GM19324 (cell line): Measurements from ENCODE around the gene CCDC146.
"Not testable (repeated sequence)": the region's sequence is repeated elsewhere in the genome, so short reads cannot be mapped to it uniquely, and the experiment has no call there.

Experiments used
- ATAC-seq: cut with Tn5 transposase; IDR thresholded peaks from one replicate; pipeline ENCODE4 v1.9.1; 2021; ENCODE audit warnings: mild to moderate bottlenecking, moderate library complexity; ENCODE audit not compliant: unreplicated experiment, low FRiP score

The CCDC146 gene

DNA sequence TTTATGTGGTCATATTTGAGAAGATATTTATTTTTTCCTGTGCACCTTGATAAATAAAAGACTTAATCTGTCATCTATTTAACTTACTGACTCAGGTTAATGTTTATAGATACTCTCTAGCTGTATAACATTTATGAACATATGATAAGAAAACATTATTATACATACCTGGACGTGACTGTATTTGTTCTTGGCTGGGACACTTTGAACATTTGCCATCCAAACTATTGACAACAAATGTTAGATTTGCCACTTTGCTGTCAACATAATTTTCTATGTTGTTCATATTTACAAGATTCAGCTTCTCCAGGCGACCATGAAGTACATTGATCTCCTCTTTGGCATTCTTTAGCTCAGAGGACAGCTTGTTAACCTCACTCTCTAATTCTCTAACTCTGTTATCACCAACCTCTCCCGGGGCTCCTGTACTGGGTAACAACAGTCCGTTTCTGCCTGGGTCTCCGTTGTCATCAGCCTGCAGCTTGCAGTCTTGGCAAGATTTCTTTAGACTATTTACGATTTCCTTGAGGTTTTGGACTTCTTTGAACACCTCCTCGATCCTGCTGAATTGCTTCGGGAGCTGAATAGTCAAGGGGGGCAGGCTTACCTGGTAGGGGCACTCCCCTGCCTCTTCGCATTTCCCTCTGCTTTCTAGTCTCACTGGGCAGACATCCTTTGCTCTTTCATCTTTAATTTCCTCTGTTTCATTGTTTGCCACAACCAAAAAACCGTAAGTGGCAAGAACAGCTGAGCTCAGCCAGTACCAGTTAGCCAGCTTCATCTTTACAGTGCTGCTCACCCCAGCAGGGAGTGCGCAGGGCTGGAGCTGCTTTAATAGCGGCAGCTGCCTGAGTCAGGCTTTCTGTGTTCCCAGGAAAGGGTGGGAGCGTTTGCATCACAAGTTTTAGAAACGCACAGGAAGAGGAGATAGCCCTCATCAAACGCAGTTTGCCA lies 76.9 kb downstream of the CCDC146 start, which contains the start of gene FGL2:
TSS of gene FGL2 (minus strand) at position 807 of the 954 bp plus-strand sequence. CDS start at position 781, 26 bp downstream.
- no peak for ATAC-seq

DNA sequence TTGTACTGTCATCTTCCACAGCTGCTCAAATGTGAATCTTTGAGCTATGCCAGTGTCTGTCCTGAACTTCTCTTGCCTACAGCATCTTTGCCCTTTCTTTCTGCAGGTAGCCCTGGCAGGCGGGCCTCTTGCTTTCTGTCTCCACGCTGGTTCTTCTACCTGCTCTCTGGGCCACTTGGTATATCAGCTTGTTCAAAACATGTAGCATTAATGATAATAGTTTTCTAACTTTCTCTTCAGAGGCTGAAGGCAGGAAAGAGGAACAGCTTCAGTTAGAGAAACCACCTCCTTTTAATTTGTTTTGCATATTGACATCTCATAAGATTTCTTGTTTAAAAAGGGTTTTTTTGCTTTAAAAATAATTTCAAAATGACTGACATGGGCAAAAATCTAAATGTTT lies 78.1 kb downstream of the CCDC146 start:
- no peak for ATAC-seq

DNA sequence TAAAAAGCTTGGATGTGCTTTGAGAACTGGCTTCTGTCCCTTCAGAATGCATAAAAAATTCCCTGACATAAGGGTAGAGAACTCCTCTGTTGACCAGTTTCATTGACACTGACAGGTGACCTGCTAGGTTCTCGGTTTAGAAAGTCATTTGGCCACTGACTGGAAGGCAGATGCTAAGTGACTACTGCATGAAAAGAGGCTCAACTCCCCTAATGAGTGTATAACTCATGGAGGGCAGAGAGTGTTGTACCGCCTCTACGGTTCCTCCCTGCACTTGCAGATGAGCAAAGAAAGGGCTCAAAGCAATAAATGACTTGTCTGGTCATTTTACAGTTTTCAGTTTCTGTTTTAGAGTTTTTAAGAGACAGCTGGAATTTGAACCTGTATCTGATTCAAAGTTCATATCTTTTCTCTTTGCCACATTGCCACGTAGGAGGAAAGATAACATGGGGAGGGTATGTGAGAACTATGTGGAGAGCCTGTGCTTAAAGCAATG lies 80.1 kb downstream of the CCDC146 start:
- ATAC-seq: peak; percentile 78

DNA sequence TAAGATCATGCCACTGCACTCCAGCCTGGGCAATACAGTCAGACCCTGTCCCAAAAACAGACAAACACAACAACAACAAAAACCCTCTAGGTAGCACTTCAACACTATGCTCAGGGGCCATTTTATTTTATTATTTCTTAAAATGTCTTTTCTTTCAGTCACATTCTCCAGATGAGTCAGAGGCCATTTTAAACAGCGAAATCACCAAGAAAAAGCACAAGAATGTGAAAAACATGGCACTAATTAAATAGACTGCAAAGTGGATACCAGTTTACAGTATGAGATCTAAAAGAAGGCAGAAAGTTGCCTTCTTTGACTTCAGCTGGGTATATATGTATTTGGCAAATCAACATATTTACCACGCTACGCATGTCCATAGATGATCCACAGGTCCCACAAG lies 83.3 kb downstream of the CCDC146 start:
- no peak for ATAC-seq

DNA sequence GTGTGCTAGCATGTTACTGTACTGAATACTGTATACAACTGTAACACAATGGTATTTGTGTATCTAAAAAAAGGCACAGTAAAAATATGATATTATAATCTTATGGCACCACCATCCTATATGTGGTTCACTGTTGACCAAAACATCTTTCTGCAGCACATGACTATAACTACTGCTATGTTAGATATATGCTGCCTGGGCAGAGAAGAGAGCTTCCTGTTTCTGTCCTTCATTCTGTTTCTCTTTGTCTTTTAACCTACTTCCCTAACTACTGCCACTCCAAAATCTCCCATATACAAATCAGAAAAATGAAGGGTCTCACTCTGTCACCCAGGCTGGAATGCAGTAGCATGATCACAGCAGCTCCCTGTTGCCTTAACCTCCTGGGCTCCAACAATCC lies 86.0 kb downstream of the CCDC146 start:
- ATAC-seq: no peak

DNA sequence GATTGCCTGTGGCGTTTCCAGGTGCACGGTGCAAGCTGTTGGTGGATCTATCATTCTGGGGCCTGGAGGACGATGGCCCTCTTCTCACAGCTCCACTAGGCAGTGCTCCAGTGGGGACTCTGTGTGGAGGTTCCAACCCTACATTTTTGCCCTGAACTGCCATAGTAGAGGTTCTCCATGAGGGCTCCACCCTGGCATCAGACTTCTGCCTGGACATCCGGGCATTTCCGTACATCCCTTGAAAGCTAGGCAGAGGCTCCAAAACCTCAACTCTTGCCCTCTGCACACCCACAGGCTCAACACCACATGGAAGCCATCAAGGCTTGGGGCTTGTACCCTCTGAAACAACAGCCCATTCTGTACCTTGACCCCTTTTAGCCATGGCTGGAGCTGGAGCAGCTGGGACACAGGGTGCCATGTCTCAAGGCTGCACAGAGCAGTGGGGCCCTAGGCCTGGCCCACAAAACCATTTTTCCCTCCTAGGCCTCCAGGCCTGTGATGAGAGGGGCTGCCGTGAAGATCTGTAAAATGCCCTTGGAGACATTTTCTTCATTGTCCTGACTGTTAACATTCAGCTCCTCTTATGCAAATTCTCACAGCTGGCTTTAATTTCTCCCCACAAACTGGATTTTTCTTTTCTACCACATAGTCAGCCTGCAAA lies 87.2 kb downstream of the CCDC146 start:
- no peak for ATAC-seq

DNA sequence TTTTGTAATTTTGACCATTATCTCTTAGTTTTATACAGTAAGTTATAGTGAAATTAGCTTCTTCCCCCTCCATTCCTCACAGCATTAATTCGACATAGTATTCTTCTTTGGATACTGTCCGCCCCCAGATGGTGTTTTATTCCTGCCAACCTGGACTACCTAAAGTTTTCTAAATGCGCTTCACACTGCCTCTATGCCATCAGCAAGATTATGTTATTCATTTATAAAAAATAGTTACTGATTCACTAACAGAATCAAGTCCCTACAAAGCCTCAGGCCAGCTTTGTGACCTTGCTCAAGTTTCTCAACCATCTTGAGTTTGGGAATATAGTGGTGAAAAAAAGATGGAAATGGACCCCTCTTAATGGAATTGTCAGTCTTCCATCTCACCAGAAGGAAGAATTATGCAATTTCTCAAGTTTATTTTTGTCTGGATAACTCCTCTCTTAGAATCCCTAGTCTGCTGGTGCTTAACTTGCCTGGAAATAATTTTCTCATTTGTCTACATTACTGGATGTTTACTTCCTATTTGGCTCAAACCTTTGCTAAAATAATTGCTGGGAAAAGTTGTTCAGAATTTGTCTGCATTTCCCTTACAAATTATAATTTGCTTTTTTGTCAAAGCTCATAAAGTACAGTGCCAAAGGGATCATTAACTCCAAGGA lies 93.9 kb downstream of the CCDC146 start:
- no peak for ATAC-seq

DNA sequence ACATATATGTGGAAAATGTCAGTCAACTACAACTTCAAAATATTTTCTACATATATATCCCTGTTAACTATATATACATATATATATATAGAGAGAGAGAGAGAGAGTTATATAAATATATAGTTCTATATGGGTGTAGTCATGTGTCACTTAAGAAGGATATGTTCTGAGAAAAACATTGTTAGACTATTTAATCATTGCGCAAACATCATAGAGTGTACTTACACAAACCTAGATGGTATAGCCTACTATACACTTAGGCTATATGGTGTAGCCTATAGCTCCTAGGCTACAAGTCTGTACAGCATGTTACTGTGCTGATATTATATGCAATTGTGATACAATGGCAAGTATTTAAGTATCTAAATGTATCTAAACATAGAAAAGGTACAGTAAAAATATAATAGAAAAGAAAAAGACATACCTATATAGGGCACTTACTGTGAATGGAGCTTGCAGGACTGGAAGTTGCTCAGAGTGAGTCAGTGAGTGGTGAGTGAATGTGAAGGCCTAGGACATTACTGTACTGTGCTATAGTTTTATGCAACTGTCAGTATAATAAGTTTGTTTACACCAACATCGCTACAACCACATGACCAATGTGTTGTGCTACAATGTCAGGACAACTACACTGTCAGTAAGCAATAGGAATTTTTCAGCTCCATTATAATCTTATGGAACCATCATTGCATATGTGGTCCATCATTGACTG lies 95.2 kb downstream of the CCDC146 start:
- ATAC-seq: no peak

DNA sequence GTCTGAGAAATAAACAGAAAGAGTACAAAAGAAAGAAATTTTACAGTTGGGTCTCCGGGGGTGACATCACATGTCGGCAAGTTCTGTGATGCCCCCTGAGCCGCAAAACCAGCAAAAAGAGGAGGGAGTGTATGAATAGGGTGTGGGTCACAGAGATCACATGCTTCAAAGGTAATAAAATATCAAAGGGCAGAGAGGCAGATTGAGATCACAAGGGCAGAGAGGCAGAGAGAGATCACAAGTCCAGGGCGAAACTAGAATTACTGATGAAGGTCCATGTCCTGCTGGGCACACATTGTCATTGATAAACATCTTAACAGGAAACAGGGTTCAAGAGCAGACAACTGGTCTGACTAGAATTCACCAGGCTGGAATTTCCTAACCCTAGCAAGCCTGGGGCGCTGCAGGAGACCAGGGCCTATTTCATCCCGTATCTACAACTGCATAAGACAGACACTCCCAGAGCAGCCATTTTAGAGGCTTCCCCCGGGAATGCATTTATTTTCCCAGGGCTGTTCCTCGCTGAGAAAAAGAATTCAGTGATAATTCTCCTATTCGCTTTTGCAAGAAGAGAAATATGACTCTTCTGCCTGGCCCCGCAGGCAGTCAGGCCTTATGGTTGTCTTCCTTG lies 97.4 kb downstream of the CCDC146 start:
- not testable (repeated sequence) for ATAC-seq

DNA sequence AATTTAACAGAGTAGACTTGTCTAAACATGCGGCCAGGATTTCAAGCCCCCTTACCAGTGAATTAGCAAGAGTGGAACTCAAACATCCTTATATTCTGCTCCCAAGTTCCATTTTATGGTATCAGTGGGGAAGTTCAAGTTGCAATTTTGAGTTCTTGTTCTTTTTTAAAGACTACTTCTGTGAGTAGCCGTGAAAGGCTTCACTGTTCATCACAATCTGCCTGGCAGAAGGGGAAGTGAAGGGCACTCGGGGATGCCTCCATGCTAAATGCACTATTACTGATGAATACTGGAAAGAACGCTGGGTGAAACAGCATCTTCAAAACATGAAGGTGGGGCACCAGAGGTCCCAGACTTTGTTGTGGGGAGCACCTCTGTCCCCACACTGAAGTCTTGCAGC lies 99.7 kb downstream of the CCDC146 start:
- no peak for ATAC-seq

DNA sequence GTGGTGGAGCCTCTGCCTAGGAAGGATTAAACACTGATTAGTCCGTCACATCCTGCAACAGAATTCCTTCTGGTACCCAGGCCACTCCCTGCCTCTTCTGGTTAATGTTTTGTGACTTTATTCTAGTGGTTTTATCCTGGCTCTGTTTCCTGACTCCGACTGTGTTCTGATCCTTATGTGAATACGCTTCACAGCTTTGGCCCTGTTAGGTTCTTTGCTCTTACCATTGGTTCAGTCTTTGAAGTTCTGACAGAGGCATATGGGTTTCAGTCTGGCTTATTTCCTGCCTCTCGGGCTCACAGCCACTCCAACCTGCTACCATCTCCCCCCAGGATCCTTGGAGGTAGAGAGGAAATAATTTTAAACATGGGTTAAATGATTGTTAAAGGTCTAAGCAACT lies 100.4 kb downstream of the CCDC146 start:
- no peak for ATAC-seq

DNA sequence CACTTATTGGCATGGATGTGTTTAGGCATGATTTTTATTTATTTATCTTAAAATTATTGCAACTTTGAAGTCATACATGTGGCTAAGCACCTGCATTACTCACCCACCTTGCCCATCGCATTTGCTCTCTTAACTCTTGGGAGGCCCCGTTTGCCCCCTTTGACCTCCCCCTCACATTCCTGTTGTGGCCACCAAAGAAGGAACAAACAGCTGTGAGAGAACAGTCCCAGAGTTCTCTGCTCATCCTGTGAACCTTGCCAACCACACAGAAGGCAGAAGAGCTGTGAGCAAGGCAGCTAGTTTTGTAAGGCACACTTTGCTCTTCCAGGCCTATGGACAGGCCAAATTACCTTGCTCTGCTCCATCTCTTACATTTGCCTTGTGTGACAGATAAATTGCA lies 100.8 kb downstream of the CCDC146 start:
- no peak for ATAC-seq

DNA sequence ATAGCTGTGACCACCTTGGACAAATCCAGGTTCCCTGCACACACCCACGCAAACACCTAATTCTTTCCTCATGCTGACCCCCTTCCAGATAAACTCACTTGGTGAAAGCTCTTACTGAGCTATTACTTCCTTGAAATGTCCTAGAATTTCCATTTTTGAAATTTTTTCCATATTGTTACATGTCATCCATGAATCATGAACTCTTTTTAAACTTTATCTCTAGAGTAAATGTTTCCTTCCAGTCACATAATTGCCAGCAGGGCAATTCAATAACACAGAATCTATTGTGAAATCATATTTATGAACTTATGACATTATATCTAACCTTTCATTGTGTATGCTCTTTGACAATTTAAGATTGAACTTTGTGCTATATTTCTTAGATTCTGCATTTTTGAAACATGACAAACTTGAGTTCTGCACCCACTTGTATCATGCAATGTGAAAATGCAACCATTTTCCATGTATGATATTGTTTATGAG lies 104.0 kb downstream of the CCDC146 start:
- ATAC-seq: no peak

DNA sequence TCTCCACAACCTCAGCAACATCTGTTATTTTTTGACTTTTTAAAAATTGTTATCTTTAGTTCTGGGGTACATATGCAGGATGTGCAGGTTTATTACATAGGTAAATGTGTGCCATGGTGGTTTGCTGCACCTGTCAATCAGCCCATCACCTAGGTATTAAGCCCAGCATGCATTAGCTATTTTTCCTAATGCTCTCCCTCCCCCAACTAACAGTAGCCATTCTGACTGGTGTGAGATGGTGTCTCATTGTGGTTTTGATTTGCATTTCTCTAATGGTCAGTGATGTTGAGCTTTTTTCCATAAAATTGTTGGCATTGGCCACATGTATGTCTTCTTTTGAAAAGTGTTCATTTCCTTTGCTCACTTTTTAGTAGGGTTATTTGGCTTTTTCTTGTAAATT lies 106.4 kb downstream of the CCDC146 start:
- not testable (repeated sequence) for ATAC-seq

DNA sequence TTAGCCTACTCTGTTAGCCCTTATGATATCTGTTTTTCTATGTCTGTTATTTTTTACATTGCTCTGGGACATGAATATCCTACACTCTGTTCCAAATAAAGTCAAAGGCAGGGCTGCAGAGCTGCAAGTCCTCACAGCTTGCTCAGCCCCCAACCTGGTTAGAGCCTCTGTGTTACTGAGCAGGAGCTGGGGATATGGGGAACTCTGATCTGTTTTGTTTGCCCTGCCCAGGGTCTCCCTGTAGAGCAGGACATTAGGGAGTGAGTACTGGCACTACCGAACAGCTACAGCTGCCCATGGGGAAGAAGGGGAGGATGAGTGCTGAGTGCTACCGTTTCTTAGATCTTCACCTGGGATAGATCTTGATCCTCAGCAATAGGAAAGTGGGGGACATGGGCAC lies 110.1 kb downstream of the CCDC146 start:
- ATAC-seq: no peak

DNA sequence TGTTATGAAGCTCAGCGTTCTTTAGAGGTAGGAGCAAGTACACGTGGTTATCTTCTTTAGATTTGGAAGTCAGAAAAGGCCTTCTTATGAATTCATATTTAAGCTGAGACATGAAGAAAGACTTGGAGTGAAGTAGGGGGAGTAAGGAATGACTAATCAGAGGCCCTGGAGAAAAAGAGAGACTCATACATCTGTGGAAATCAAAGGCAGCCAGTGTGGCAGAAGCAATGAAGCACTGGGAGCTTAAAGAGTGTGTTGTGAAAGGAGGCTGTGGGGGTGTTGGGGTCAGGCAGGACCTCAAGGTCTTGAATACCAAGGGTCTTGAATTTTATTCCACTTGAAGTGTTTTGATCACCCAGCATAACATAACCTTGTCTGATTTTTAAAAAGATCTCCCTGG lies 112.9 kb downstream of the CCDC146 start:
- ATAC-seq: no peak

DNA sequence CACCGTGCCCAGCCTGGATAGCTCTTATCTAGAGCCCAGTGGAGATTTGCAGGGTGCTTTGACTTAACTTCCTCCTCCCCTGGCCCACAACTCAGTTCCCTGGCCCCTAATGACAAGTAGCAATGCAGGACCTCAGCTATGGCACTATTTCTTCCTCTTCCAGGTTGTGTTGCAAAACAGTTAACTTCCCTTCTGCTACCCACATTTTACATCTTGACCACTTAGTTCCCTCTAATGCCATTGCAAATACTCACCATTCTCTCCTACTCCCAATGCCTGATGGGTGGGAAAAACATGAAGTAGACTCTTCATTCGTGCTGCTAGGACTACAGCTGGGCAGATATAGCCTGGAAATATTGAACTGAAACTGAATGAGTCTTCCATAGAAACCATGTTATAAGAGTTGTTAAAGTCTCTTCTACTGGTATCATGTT lies 116.3 kb downstream of the CCDC146 start:
- no peak for ATAC-seq

DNA sequence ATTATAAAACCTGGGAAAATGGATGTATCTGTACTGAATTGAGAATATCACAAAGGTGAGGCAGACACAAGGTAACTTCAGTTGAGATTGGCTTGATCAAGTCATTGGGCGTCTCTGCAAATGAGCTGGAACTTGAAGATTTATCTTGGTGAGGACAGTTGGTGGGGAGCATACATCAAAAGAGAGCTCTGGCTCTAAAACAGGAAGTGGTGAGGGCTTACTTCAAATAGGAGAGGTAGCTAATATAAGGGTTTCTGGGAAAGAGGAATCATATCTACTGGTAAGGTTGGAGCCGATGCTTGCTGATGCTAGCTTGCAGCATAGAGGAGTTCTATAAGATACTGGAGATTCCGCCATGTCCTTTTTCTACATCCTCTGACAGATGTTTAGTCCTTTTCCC lies 117.1 kb downstream of the CCDC146 start:
- ATAC-seq: no peak

DNA sequence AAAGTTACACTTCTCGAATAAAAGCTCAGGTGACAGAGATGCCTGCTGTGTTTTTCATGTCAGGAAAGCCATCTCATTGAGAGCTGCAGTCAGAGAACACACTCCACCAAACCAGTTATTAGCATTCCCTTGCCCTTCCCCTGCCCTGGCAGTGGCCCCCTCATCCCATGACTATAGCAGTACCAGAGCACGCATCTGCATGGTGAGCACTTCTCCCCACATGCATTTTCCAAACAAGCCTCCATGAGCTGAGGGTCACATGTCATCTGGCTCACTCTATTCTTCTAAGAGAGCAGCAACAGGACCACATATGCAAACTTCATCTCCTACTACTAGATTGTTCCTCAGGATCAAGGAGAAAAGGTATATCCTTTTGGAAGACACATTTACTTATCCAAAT lies 119.7 kb downstream of the CCDC146 start:
- no peak for ATAC-seq

DNA sequence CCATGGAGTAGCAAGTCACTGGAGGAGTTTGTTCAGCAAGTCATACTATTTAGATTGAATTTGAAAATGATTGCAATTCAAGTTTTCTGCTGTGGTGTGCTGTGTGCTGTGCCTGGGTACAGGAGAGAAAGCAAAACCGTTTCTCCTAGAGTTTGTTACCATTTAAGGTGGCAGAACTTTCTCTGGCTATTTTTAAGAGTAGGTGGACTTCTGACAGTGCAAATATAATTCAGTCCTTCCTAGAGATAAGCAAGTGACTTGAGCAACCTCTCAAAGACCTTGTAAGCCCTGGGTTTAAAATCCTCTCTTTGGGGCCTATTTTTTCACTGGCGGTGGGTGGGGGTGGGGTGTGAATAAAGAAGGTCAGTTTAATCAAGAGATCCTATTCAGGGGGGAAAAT lies 120.1 kb downstream of the CCDC146 start:
- ATAC-seq: no peak
